Hematopoietic multipotent progenitor cell treated with erythropoietin and hydrocortisone succinate and interleukin-3 and kit ligand, for 4 days (in vitro differentiated cells): ENCODE data around the gene SCAI.
"Not testable (repeated sequence)": the region's sequence is repeated elsewhere in the genome, so short reads cannot be mapped to it uniquely, and the experiment has no call there.

ENCODE experiments used
- DNase-seq: peaks from one replicate; pipeline ENCODE4 v3.0.0-alpha.2; 2015

SCAI gene

GRCh38 chr9:125008599-125008998 is 134.7 kb downstream of the SCAI start:
- DNase-seq: no peak

- DNase-seq: no peak
Measured at GRCh38 chr9:125003332-125003731, 140.0 kb downstream of the SCAI start.

- no peak for DNase-seq
Measured at GRCh38 chr9:124983698-124984097, 159.6 kb downstream of the SCAI start.

GRCh38 chr9:124980431-124980830 is 162.9 kb downstream of the SCAI start:
- no peak for DNase-seq

GRCh38 chr9:124975131-124975530 is 168.2 kb downstream of the SCAI start:
- no peak for DNase-seq

- peak; percentile 93 for DNase-seq
Measured at GRCh38 chr9:124973807-124974206, 169.5 kb downstream of the SCAI start.

- no peak for DNase-seq
Measured at GRCh38 chr9:124972241-124972770, 171.0 kb downstream of the SCAI start.

- DNase-seq: peak; percentile 27
Measured at GRCh38 chr9:124969401-124969800, 173.9 kb downstream of the SCAI start.

- no peak for DNase-seq
Measured at GRCh38 chr9:124968238-124968637, 175.1 kb downstream of the SCAI start.

- DNase-seq: peak; percentile 67
Measured at GRCh38 chr9:124965775-124966568, 177.4 kb downstream of the SCAI start.

- peak; percentile 75 for DNase-seq
Measured at GRCh38 chr9:124964604-124965003, 178.7 kb downstream of the SCAI start.

- no peak for DNase-seq
Measured at GRCh38 chr9:124964056-124964455, 179.3 kb downstream of the SCAI start.

GRCh38 chr9:124960409-124960752 is 182.9 kb downstream of the SCAI start:
- no peak for DNase-seq

- DNase-seq: not testable (repeated sequence)
Measured at GRCh38 chr9:124959671-124960408, 183.5 kb downstream of the SCAI start.

- DNase-seq: no peak
Measured at GRCh38 chr9:124954255-124954654, 189.1 kb downstream of the SCAI start.

GRCh38 chr9:124950050-124950718 is 193.1 kb downstream of the SCAI start:
- DNase-seq: no peak

- no peak for DNase-seq
Measured at GRCh38 chr9:124949387-124949786, 193.9 kb downstream of the SCAI start.

- no peak for DNase-seq
Measured at GRCh38 chr9:124947727-124948391, 195.5 kb downstream of the SCAI start.

GRCh38 chr9:124946167-124946566 is 197.2 kb downstream of the SCAI start:
- no peak for DNase-seq

- DNase-seq: peak; percentile 85
Measured at GRCh38 chr9:124941679-124942561, 201.4 kb downstream of the SCAI start.

GRCh38 chr9:124940894-124941678 is 202.2 kb downstream of the SCAI start, which contains the start of gene GOLGA1:
TSS of gene GOLGA1 (minus strand) at chr9:124941083. CDS start at chr9:124938711, 2,372 bp downstream.
- DNase-seq: peak; percentile 96
